ENCODE measurements around the gene BIRC6. TPM values are rescaled to one million over a fixed set of nuclear protein-coding genes. Genes with fewer than 3 reads are reported as not detected.

Gene BIRC6
- total RNA-seq, 1 donor from 2014 or later = 39.9 TPM

Other genes with a start within 250 kb of the BIRC6 start
- gene SLC30A6, start 191.2 kb upstream of the BIRC6 start, total RNA-seq = 10.0 TPM
- gene NLRC4, start 92.1 kb upstream of the BIRC6 start, total RNA-seq = 0.70 TPM
- 36.6 TPM for gene YIPF4, start 79.1 kb upstream of the BIRC6 start, total RNA-seq